ENCODE measurements around the gene TNFRSF18.
A peak's percentile ranks its signal among the peaks of the same experiment; 100 is the strongest.
"Not testable (repeated sequence)": the region's sequence is repeated elsewhere in the genome, so short reads cannot be mapped to it uniquely, and the experiment has no call there.

TNFRSF18 gene

GRCh38 chr1:1197551-1198422 is 8.6 kb downstream of the TNFRSF18 start:
- DNase-seq: no peak

- no peak for DNase-seq
Measured at GRCh38 chr1:1197188-1197500, 9.2 kb downstream of the TNFRSF18 start.

GRCh38 chr1:1196431-1197187 is 9.8 kb downstream of the TNFRSF18 start:
- no peak for DNase-seq

- DNase-seq: not testable (repeated sequence)
Measured at GRCh38 chr1:1195726-1196125, 10.7 kb downstream of the TNFRSF18 start.

- no peak for DNase-seq
Measured at GRCh38 chr1:1194723-1195122, 11.7 kb downstream of the TNFRSF18 start.

GRCh38 chr1:1191734-1192133 is 14.7 kb downstream of the TNFRSF18 start:
- DNase-seq: no peak

- DNase-seq: no peak
Measured at GRCh38 chr1:1189111-1189510, 17.3 kb downstream of the TNFRSF18 start.

GRCh38 chr1:1187938-1188337 is 18.5 kb downstream of the TNFRSF18 start:
- no peak for DNase-seq

GRCh38 chr1:1185101-1185765 is 21.2 kb downstream of the TNFRSF18 start:
- DNase-seq: peak in 6 of 14 donors; percentile 0 to 50 (median 23)

GRCh38 chr1:1183833-1184775 is 22.3 kb downstream of the TNFRSF18 start:
- no peak for DNase-seq

GRCh38 chr1:1183221-1183747 is 23.1 kb downstream of the TNFRSF18 start:
- DNase-seq: no peak

GRCh38 chr1:1182491-1183220 is 23.7 kb downstream of the TNFRSF18 start:
- DNase-seq: no peak

GRCh38 chr1:1181938-1182410 is 24.4 kb downstream of the TNFRSF18 start:
- no peak for DNase-seq

- no peak for DNase-seq
Measured at GRCh38 chr1:1181129-1181937, 25.1 kb downstream of the TNFRSF18 start.

- no peak for DNase-seq
Measured at GRCh38 chr1:1179983-1180861, 26.2 kb downstream of the TNFRSF18 start.

GRCh38 chr1:1179346-1179982 is 26.9 kb downstream of the TNFRSF18 start:
- DNase-seq: no peak

GRCh38 chr1:1178794-1179331 is 27.5 kb downstream of the TNFRSF18 start:
- DNase-seq: no peak

Measured in C1 segment of cervical spinal cord (tissue), 14 donors.